SKM-1 (cell line): ENCODE measurements around the gene OSCAR.
"Not testable (repeated sequence)": the region's sequence is repeated elsewhere in the genome, so short reads cannot be mapped to it uniquely, and the experiment has no call there.

Experiments used
- DNase-seq: peaks from one replicate; lab custom pipeline; 2025; ENCODE audit not compliant: unreplicated experiment; lab: John Stamatoyannopoulos, UW

OSCAR gene

GRCh38 chr19:54127688-54128440 is 27.3 kb upstream of the OSCAR start:
- DNase-seq, result no peak

- DNase-seq, result no peak
Observed at GRCh38 chr19:54125713-54126112, 25.1 kb upstream of the OSCAR start.

GRCh38 chr19:54124393-54124792 is 23.8 kb upstream of the OSCAR start:
- DNase-seq, result no peak

GRCh38 chr19:54123682-54124081 is 23.1 kb upstream of the OSCAR start:
- DNase-seq, result no peak

GRCh38 chr19:54121259-54121658 is 20.7 kb upstream of the OSCAR start:
- DNase-seq, result no peak

GRCh38 chr19:54115109-54116063 is 14.8 kb upstream of the OSCAR start, which contains the start of the genes PRPF31 and TFPT:
PRPF31 (plus strand) TSS chr19:54115754; CDS start chr19:54118279, 2,525 bp downstream.
TFPT (minus strand) TSS chr19:54115657; CDS start chr19:54115269, 388 bp downstream.
- peak; percentile 73 for DNase-seq

GRCh38 chr19:54114340-54115108 is 13.9 kb upstream of the OSCAR start:
- no peak for DNase-seq

GRCh38 chr19:54109651-54110050 is 9.0 kb upstream of the OSCAR start:
- no peak for DNase-seq

- DNase-seq, result no peak
Observed at GRCh38 chr19:54108496-54108895, 7.9 kb upstream of the OSCAR start.

- no peak for DNase-seq
Observed at GRCh38 chr19:54107876-54108490, 7.4 kb upstream of the OSCAR start.

- no peak for DNase-seq
Observed at GRCh38 chr19:54106716-54107115, 6.1 kb upstream of the OSCAR start.

- DNase-seq, result no peak
Observed at GRCh38 chr19:54105796-54106195, 5.2 kb upstream of the OSCAR start.

- DNase-seq, result no peak
Observed at GRCh38 chr19:54104998-54105715, 4.6 kb upstream of the OSCAR start.

- peak; percentile 60 for DNase-seq
Observed at GRCh38 chr19:54102421-54103169, 2.0 kb upstream of the OSCAR start, which contains the start of gene NDUFA3. NDUFA3 (plus strand) TSS chr19:54102855; CDS start chr19:54102879, 24 bp downstream.

GRCh38 chr19:54099903-54100255 is 724 bp downstream of the OSCAR start:
- DNase-seq, result not testable (repeated sequence)

GRCh38 chr19:54099190-54099902 is 1.3 kb downstream of the OSCAR start:
- DNase-seq, result no peak

- DNase-seq, result no peak
Observed at GRCh38 chr19:54096617-54097106, 3.9 kb downstream of the OSCAR start.

GRCh38 chr19:54095859-54096616 is 4.6 kb downstream of the OSCAR start:
- not testable (repeated sequence) for DNase-seq
